CD4-positive, alpha-beta T cell treated with Interleukin-1 beta for 1 hour (primary cell): ENCODE data around the gene ZNF784.

Experiments used
- DNase-seq, 2 donors: peaks; one replicate each; pipeline ENCODE4 v3.0.0-alpha.2; 2020 to 2022

Gene ZNF784

DNA sequence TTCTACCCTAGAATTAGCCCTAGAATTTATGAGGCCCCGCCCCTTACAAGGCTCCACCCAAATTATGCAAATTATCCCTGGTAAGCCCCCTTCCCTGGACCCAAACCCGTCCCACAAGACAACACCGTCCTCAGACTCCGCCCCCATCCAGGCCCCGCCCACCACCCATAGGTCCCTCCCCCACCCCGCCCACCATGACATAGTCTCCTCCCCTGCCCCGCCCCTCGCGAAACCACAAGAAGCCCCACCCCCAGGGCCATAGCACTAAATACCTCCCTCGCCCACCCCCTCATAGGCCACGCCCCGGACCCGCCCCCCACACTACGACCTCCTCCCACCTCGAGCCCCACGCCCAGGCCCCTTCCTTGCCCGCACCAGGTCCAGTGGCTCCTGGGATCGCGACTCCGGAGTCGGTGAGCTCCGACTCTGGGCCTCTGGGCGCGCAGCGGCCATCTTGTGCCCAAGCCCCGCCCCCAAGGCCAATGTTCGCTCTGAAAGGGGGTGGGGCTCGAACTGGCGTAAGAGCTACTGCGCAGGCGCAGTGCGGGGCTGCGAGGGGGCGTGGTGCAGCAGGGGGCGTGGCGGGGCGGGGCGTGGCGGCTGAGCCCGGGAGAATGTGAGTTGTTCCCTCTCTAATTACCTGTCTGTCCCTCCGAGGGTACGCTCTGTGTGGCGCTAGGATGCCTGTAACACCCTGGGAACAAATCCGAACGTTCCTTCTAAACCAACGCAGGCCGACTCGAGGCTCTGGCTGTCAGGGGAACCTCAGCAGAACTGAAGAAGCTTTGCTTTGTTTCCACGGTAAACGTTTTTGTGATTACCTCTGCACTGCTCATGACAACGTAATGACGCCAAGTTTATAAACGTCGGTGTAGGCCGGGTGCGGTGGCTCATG is at the start of gene ZNF784:
Gene ZNF784 (minus strand): TSS at position 458 of the 895 bp plus-strand sequence. CDS start 5 bp downstream, at position 453.
- peak; percentile 92 to 93 for DNase-seq

DNA sequence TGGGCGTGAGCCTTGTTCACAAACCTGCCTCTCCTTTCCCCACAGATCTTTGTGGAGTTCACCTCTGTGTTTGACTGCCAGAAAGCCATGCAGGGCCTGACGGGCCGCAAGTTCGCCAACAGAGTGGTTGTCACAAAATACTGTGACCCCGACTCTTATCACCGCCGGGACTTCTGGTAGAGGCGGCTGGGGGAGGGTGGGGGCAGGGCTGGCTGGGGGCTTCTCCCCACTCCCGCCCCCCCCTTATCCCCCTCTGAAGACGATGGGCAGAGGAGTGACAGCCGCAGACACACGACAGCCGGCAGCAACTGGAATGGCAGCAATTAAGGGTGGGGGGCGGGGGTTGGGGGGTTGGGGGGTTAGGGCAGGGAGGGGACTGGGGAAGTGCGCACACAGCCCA is 49.5 kb upstream of the ZNF784 start:
- no peak for DNase-seq

DNA sequence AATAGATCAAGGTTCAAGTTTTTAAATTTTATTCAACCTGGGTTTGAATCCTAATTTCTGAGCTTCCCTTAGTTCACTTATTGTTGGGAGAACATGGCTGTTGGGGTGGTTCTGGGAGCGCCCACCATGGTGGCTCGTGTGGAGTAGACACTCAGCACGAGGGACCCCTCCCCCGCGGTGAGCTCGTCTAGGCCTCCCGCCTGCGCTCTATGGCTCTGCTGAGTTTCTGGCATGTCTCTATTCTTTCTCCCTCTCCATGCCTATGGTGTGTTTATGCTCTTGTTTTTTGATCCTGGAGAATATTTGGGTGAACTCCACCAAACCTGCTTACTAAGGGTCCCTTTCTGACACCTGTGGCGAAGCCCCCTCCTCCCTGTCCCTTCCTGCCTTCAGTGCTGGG is 49.1 kb upstream of the ZNF784 start:
- DNase-seq: no peak

GRCh38 chr19:55672418-55672817 is 48.1 kb upstream of the ZNF784 start:
- DNase-seq: no peak

DNA sequence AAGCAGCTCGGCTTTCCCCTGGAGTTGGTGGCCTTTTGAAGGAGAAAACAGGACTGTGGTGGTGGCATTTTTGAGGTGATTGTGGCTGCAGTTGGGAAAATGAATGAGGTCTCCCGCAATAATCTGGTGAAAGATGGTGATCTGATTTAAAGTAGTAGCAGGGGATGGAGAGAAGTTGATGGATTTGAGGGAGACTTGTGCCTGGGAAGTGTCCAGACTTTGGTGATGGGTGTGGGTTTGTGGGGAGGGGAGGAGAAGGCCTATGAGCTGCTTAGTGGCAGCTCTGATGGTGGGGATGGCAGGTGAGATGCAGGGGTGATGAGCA is 46.6 kb upstream of the ZNF784 start:
- DNase-seq: no peak

GRCh38 chr19:55670280-55671053 is 46.1 kb upstream of the ZNF784 start:
- no peak for DNase-seq

GRCh38 chr19:55669418-55670279 is 45.3 kb upstream of the ZNF784 start:
- no peak for DNase-seq

DNA sequence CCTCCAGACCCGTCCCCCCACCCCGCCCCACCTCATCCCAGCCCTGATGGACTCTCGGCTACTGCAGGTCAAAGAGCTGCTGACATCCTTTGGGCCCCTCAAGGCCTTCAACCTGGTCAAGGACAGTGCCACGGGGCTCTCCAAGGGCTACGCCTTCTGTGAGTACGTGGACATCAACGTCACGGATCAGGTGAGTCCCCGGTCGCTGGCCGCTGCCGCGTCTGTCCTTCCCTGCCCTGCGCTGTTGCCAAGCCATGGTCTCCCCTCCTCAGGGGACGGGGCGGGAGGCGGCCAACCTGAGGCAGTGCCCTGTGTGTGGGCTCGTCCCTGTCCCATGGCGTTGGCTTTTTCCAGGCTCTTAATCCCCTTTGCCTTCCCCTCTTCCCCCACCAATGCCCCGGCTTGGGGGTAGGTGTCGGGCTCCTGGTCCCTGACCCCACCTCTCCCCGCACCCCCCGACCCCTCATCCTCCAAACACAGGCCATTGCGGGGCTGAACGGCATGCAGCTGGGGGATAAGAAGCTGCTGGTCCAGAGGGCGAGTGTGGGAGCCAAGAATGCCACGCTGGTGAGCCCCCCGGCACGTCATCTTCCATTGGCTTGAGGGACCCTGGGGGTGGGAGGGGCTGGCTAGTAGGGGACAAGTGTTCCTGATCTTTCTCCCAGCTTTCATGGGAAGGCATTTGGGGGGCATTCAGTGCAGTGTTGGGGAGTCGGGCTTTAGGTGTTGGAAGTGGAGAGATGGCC is 44.4 kb upstream of the ZNF784 start:
- no peak for DNase-seq

- no peak for DNase-seq
These were observed 43.6 kb upstream of the ZNF784 start for GRCh38 chr19:55667958-55668357.

- no peak for DNase-seq
These were observed 43.1 kb upstream of the ZNF784 start for GRCh38 chr19:55667511-55667910.

DNA sequence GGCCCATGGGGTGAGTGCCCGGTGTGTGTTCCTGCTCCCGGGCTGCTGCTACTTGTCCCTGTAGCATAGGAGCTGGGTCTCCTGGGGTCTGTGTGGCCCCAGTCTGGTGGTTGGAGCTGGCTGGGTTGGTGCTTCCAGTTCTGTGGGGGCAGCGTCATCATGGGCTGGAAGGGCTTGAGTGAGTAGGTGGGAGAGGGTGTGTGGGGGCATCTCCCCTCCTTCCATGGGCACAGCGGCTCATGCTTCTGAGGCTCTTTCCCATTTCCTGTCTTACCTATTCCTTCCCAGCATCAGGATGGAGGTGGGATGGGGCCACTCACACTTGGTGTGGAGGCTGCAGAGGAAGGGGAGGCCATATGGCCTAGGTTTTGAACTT is 42.6 kb upstream of the ZNF784 start:
- no peak for DNase-seq

DNA sequence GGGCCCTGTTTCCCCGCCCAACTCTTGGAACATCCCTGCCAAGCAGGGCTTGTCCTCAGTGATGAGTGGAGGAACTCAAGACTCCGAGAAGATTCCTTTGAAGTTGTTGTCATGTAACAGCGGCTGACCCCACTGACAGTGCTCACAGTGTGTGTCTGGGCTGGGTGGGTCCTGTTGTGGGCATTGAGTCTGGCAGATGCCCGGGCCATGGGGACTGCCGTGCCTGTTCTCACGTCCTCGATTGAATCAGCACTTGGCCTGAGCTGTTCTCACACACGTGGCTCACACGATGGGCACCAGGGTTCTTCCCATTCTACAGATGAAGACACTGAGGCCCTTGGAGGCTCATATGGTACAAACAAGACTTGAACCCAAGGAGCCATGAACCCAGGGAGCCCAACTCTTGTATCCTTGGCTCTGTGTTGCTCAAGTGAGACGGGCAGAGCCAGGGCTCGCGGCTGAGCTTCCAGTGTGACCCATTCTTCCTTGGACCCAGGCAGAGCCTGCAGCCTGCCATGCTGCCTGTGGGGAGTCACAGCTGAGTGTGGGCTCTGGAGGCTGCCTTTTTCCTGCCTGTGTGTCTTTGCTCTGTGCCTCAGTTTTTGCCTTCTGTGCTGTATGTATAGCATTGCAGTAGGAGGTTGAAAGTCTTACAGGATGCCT is 42.1 kb upstream of the ZNF784 start:
- no peak for DNase-seq

GRCh38 chr19:55663846-55664536 is 39.6 kb upstream of the ZNF784 start:
- DNase-seq: no peak

- no peak for DNase-seq
These were observed 37.5 kb upstream of the ZNF784 start for GRCh38 chr19:55661826-55662225.

GRCh38 chr19:55660991-55661390 is 36.6 kb upstream of the ZNF784 start:
- DNase-seq: no peak

DNA sequence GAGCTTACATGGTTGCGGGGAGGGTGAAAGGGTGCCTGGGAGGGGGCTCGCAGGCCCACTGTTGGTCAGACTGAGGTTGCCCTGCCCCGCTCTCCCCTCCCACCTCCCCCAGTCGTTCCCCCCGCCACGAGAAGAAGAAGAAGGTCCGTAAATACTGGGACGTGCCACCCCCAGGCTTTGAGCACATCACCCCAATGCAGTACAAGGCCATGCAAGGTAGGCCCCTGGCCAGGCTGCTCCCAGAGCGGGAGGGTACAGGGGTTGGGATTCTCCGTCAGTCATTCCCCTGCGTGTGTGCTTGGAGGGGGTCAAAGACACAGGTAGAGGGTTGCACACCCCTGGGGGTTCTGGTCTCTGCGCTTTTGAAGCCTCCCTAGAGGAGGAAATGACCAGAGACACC is 36.0 kb upstream of the ZNF784 start:
- no peak for DNase-seq

- DNase-seq: no peak
These were observed 35.5 kb upstream of the ZNF784 start for GRCh38 chr19:55659822-55660221.

DNA sequence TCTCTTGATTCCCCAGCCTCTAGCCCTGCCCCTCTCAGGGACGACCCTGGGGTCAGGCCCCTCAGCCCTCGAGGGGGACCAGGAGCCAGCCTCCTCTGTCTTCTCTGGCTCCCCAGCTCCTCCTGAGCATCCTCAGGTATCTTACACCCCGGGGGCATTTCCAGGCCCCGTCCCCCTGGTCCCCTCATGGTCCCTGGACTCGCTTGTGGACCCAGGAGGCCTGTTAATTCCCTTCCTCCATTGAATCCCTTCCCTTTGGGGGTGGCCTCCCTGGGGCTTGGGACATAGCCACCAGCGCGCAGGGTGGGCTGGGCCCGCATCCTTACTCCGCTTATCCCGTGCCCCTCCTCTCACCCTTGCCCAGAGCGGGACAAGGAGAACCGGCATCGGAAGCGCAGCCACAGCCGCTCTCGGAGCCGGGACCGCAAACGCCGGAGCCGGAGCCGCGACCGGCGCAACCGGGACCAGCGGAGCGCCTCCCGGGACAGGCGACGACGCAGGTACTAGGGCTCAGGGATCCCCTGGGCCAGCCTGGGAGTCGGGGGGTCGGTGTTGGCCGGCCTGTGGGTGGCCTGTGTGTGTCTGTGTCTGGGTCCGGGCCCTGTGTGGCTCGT is 34.6 kb upstream of the ZNF784 start:
- DNase-seq: no peak

DNA sequence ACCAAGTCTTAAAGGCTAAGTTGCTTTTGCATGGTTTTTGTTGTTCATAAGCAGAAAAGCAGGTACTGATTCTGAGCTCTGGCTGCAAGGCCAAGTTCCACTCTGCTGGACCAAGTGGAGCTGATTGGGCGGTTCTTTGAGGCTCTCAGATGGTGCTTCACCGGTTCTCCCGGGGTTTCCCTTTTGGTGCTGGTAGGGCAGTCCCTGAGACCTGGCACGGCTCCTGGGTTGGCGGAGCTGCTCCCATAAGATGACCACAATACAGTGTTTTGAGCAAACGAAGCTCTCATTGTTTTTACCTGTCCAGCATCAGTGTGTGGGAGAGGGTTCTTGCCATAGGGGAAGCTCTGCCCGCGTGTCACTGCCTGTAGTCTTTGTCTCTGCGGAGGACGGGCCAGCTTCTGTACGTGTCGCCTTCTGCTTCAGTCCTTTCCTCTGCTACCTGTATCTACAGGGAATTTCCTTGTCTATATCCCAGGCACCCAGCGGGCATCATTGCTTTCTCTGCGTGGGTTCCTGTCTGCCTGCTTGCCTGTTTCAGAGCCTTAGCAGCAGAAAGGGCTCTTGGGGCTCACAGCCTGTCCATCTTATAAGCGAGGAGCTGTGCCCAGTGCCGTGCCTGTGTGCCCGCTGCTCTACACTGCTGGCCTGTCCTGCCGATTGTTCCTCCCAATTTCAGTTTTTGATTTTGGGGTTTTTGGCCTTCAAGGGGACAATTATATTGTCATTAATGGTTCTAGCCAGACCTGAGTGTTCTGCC is 32.8 kb upstream of the ZNF784 start:
- no peak for DNase-seq

DNA sequence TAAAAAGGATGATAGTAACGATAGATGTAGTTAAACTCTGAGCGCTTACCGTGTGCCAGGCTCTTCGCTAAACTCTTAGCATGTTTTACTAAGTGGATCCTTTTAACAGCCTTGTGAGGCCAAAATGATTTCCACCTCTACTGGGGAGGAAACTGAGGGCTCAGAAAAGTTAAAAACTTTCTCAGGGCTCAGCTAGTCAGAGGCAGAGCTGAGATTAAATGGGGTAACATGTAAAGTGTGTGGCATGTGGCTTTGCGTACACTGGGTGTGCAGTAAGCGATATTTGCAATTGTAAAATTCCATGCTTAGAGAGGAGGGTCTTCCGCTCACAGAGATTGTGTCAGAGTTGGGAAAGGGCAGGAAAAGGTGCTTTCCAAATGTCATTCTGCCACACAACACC is 32.2 kb upstream of the ZNF784 start:
- no peak for DNase-seq
